ENCODE measurements around the gene DOCK8. TPM values are rescaled to one million over a fixed set of nuclear protein-coding genes. Genes with fewer than 3 reads are reported as not detected.
"Not testable (repeated sequence)": the region's sequence is repeated elsewhere in the genome, so short reads cannot be mapped to it uniquely, and the experiment has no call there.

The DOCK8 gene
- total RNA-seq, 4 donors from 2014 or later, result 18.1 to 33.3 (median 28.6) TPM

GRCh38 chr9:221989-222776 lies 7.5 kb downstream of the DOCK8 start:
- ATAC-seq (ENCODE audit: low FRiP score), result no peak
- DNase-seq (ENCODE audit: low spot score), result no peak
- TF ChIP-seq CTCF (IDR thresholded peaks at IDR 0.05), result no peak

- no peak for ATAC-seq (ENCODE audit: low FRiP score)
- no peak for TF ChIP-seq CTCF (IDR thresholded peaks at IDR 0.05)
- no peak for DNase-seq (ENCODE audit: low spot score)
These were observed 8.5 kb downstream of the DOCK8 start for GRCh38 chr9:223152-223551.

GRCh38 chr9:224026-224425 lies 9.4 kb downstream of the DOCK8 start:
- DNase-seq (ENCODE audit: low spot score) (no peak), ATAC-seq (ENCODE audit: low FRiP score) (no peak)
- TF ChIP-seq CTCF (IDR thresholded peaks at IDR 0.05), result no peak

GRCh38 chr9:224582-225520 lies 10.2 kb downstream of the DOCK8 start:
- TF ChIP-seq CTCF (IDR thresholded peaks at IDR 0.05), result no peak
- DNase-seq (ENCODE audit: low spot score) (no peak), ATAC-seq (ENCODE audit: low FRiP score) (no peak)

GRCh38 chr9:227860-228259 lies 13.2 kb downstream of the DOCK8 start:
- DNase-seq (ENCODE audit: low spot score) (no peak), ATAC-seq (ENCODE audit: low FRiP score) (no peak)
- no peak for TF ChIP-seq CTCF (IDR thresholded peaks at IDR 0.05)

- DNase-seq (ENCODE audit: low spot score) (no peak), ATAC-seq (ENCODE audit: low FRiP score) (no peak)
- no peak for TF ChIP-seq CTCF (IDR thresholded peaks at IDR 0.05)
These were observed 14.4 kb downstream of the DOCK8 start for GRCh38 chr9:228929-229695.

- not testable (repeated sequence) for DNase-seq (ENCODE audit: low spot score); ATAC-seq (ENCODE audit: low FRiP score)
These were observed 17.0 kb downstream of the DOCK8 start for GRCh38 chr9:231625-232024.

GRCh38 chr9:233708-234107 lies 19.0 kb downstream of the DOCK8 start:
- ATAC-seq (ENCODE audit: low FRiP score); DNase-seq (ENCODE audit: low spot score): not testable (repeated sequence)
